ENCODE data around the gene CHCHD10.
"Not testable (repeated sequence)": the region's sequence is repeated elsewhere in the genome, so short reads cannot be mapped to it uniquely, and the experiment has no call there.

CHCHD10 gene

GRCh38 chr22:23750367-23750713 is 17.4 kb downstream of the CHCHD10 start:
- no peak for DNase-seq (ENCODE audit: low read depth in 2 of 2)

DNA sequence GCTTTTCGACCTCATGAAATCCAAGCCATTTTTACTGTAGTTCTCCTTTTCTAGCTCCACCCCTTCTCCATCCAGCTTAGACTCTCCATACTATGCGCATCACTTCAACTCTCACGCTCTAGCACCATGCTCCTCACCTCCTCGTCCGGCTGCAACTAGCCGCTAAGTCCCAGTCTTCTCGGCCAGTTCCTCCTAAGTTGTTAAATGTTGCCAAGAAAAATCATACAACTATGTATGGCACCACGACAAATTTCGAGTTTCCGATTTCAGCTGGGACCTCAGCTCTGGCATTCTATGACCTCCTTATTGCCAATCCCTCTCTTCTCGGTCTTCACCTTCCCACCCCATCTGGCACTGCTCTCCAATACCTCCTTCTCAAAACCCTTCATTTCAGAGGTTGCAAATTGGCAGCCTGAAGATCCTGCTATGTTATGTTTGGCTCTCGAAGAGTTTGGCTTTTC is 17.9 kb downstream of the CHCHD10 start:
- DNase-seq (ENCODE audit: low read depth in 2 of 2) = no peak

DNA sequence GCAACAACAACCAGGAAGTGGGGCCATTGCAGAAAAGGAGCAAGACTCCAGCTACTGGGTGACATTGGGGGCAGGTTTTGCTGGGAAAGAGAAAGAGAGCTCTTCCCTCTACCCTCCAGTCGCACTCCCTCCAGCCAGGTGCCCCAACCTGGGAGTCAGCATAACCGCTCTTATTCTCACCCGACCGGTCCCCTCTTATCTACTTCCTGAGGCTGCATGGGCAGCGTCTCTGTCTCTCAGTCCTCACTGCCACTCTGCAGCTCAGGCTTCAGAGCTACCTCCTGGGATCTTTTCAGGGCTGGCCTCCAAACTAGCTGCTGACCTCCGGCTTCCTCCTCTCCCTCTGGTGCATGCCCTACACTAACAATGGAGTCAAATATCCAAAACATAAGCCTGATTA is 22.0 kb downstream of the CHCHD10 start:
- no peak for DNase-seq (ENCODE audit: low read depth in 2 of 2)

- DNase-seq (ENCODE audit: low read depth in 2 of 2) = no peak
These were observed 23.3 kb downstream of the CHCHD10 start for GRCh38 chr22:23744485-23744884.

DNA sequence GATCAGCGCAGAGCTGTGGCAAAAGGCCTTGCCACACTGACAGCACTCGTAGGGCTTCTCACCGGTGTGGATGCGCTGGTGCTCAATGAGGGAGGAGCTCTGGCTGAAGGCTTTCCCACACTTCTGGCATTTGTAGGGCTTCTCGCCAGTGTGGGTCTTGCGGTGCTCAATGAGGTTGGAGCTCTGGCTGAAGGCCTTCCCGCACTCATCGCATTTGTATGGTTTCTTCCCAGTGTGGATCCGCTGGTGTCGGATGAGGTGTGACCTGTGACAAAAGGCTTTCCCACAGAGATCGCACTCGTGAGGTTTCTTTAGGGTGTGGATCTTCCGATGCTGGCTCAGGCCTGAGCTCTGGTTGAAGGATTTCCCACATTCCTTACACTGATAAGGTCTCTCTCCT is 23.8 kb downstream of the CHCHD10 start:
- no peak for DNase-seq (ENCODE audit: low read depth in 2 of 2)

GRCh38 chr22:23743303-23743705 is 24.5 kb downstream of the CHCHD10 start:
- no peak for DNase-seq (ENCODE audit: low read depth in 2 of 2)

- DNase-seq (ENCODE audit: low read depth in 2 of 2) = no peak
These were observed 25.1 kb downstream of the CHCHD10 start for GRCh38 chr22:23742505-23743264.

DNA sequence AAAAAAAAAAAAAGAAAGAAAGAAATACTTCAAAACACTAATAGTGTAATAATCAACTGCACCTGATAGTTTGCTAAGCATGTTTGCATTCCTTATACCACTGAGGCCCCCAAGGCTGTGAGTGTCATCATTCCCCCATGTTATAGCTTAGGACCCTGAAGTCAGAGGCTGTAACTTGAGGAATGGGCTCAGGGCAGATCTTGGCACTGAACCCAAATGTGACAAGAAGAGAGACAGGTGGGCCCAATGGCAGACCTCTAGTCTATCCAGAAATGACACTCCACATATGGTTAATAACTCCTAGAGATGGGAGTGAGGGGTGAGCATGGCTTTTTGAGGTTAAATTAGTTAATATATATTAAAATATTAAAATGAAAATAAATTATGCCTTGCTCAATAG is 30.1 kb downstream of the CHCHD10 start:
- DNase-seq (ENCODE audit: low read depth in 2 of 2) = no peak

DNA sequence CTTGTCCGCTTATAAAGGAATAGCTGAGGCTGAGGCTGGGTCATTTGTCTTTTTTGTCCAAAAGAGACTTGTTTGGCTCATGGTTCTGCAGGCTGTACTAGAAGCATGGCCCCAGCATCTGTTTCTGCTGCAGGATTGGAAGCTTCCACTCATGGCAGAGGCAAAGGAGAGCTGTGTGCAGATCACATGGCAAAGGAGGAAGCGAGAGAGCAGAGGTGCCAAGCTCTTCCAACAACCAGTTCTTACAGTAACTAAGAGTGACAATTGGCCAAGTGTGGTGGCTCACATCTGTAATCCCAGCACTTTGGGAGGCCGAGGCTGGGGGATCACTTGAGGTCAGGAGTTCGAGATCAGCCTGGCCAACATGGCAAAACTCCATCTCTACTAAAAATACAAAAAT is 39.7 kb downstream of the CHCHD10 start:
- DNase-seq (ENCODE audit: low read depth in 2 of 2) = not testable (repeated sequence)

DNA sequence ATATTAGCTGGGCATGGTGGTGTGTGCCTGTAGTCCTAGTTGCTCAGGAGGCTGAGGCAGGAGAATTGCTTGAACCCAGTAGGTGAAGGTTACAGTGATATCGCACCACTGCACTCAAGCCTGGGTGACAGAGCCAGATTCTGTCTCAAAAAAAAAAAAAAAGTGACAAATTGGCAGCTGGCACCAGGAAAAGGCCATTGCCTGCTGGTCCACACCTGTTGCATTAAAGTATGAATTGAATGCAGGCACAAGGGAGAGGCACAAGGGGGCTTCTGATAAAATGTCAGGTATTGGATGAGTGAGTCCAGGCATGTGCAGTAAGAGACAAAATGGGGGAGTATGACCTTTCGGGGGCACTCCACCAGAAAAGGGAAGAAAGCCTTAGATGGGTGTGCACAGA is 45.0 kb downstream of the CHCHD10 start:
- DNase-seq (ENCODE audit: low read depth in 2 of 2) = no peak

DNA sequence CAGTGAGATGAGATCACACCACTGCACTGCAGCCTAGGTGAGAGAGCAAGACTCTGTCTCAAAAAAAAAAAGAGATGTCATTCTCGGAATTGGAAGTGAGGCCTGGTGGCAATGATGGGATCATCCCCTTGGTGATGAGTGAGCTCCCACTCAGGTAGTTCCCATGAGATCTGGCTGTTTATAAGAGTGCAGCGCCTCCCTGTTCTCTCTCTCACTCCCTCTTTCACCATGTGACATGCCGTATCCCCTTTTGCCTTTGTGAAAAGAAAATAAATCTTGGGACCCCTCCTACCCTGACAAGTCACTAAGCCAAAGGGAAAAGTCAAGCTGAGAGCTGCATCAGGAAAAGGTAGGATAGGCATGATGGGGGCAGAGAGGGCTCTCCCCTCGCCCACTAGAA is 45.6 kb downstream of the CHCHD10 start:
- DNase-seq (ENCODE audit: low read depth in 2 of 2) = no peak

- no peak for DNase-seq (ENCODE audit: low read depth in 2 of 2)
These were observed 46.9 kb downstream of the CHCHD10 start for GRCh38 chr22:23720855-23721254.

DNA sequence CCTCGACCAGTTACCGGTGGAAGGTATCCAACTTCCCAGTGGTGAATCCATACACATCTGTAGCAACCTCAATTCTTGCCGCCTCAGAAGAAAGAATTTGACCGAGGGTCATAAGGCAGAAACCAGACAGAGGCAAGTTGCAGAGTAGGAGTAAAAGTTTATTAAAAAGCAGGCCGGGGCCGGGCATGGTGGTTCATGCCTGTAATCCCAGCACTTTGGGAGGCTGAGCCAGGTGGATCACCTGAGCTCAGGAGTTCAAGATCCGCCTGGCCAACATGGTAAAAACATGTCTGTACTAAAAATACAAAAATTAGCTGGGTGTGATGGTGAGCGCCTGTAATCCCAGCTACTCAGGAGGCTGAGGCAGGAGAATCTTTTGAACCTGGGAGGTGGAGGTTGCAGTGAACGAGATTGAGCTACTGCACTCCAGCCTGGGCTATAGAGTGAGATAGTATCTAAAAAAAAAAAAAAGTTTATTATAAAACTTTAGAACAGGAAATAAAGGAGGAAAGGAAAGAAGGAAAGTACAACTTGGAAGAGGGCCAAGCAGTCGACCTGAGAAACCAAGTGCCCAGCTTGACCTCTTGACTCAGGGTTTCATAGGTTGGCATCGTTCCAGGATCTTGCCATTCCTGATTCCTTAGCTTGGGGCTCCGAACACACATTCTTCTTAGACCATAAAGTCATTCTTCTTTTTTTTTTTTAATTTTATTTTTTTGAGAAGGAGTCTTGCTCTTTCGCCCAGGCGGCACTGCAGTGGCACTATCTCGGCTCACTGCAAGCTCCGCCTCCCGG is 49.2 kb downstream of the CHCHD10 start:
- DNase-seq (ENCODE audit: low read depth in 2 of 2) = no peak

DNA sequence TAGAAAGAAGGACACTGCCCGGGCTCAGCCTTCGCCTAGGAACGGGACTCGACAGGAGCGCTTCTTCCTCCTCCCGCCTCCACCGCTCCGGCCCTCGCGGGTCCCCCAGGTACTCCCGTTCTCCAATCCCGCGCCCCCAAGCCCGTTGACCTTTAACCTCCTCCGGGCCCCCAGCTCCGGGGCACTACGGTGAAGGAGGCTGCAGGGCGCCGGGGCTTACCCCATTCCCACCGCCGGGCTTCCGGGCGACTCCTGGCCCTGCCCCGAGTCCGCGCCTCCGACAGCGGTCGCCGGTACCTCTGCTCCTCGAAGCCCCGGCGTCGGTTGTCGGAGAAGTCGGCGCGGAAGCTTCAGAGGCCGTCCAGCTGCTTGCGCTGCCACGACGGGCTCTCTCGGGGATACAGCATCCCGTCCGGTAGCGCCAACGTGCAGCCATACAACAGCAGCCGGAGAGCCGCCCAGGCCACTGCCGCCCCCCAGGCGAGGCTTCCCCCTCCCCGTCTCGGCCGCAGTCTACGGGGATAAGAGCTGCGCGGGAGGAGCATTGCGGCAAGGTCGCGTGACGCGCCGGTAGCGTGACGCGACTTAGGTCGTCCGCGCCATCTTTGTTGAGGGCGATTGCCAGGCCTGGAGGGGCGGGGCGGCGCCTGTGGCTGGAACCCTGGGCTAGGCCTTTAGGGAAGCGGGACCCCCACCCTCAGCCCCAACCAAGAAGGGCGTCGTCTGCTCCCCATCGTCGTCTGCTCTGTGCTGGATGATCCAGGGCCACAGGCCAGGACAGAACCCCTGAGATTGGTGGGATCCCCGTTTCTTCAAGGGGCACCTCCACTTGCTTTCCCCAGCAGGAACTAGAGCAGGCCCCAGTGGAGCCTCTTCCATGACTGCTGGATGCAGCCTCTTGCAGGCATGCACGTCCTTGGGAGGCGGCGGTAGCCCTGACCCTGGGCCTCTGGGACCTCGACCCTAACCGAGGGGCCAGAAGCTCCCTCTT is 50.7 kb downstream of the CHCHD10 start:
- DNase-seq (ENCODE audit: low read depth in 2 of 2) = peak; percentile 71 to 74

All from stimulated activated CD4-positive, alpha-beta T cell treated with anti-CD3 and anti-CD28 coated beads, Interleukin-1b, Interleukin-23, amount 100 ng/mL, for 4 hours (primary cell).